Omental fat pad (tissue), 4 donors: Measurements from ENCODE around the gene ZAR1. TPM values are rescaled to one million over a fixed set of nuclear protein-coding genes. Genes with fewer than 3 reads are reported as not detected.

ENCODE experiments used
- ATAC-seq: fragments of 150-250 bp; one replicate; pipeline ENCODE4 v1.9.1; 2016; ENCODE audit warnings: mild to moderate bottlenecking, moderate library complexity; ENCODE audit not compliant: low FRiP score
- DNase-seq: peaks from one replicate; pipeline ENCODE4 v3.0.0-alpha.2; 2019; ENCODE audit warnings: low spot score
- total RNA-seq, 4 donors: library from RNA; depleted of rRNA; stranded (reverse); fragments of >200 nt; gene quantifications; one replicate each; pipeline ENCODE4 v1.1.0, GENCODE V29; 2016
- TF ChIP-seq, protein P1 (sequence below), 3 donors: fragments of 450-650 bp; IDR thresholded peaks; one replicate each; pipeline ENCODE4 v1.5.1; 2016 to 2017; ENCODE audit warnings: antibody characterized with exemption in 3 of 3, mild to moderate bottlenecking in 3 of 3, moderate library complexity in 2 of 3

ZAR1 gene
- total RNA-seq, 4 donors from 2014 or later, result not detected

DNA sequence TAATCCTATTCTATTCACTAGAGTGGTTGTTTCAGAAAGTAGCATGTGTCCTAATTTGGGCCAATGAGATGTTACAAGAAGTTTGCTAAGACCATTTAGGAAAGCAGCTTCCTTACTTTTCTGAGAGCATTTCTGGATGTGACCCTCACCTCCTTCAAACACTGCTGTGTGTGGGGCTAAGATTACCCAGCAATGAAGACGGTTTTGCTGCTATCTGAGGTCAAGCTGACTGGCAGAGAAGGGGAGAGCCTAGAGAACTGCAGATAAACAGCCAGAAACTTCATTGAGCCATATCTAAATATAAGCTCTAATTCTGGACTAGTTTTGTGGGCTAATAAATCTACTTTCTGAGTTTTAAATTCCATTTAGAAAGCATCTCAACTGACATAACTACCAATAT is 36.4 kb downstream of the ZAR1 start:
- TF ChIP-seq, protein P1, sequence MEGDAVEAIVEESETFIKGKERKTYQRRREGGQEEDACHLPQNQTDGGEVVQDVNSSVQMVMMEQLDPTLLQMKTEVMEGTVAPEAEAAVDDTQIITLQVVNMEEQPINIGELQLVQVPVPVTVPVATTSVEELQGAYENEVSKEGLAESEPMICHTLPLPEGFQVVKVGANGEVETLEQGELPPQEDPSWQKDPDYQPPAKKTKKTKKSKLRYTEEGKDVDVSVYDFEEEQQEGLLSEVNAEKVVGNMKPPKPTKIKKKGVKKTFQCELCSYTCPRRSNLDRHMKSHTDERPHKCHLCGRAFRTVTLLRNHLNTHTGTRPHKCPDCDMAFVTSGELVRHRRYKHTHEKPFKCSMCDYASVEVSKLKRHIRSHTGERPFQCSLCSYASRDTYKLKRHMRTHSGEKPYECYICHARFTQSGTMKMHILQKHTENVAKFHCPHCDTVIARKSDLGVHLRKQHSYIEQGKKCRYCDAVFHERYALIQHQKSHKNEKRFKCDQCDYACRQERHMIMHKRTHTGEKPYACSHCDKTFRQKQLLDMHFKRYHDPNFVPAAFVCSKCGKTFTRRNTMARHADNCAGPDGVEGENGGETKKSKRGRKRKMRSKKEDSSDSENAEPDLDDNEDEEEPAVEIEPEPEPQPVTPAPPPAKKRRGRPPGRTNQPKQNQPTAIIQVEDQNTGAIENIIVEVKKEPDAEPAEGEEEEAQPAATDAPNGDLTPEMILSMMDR (IDR thresholded peaks at IDR 0.05), result no peak
- no peak for ATAC-seq

GRCh38 chr4:48538358-48538757 is 48.3 kb downstream of the ZAR1 start:
- ATAC-seq (no peak), DNase-seq (no peak)
- TF ChIP-seq, protein P1 (IDR thresholded peaks at IDR 0.05), result no peak

More for the DNA sequence above, 36.4 kb downstream of the ZAR1 start:
- no peak for DNase-seq

DNA sequence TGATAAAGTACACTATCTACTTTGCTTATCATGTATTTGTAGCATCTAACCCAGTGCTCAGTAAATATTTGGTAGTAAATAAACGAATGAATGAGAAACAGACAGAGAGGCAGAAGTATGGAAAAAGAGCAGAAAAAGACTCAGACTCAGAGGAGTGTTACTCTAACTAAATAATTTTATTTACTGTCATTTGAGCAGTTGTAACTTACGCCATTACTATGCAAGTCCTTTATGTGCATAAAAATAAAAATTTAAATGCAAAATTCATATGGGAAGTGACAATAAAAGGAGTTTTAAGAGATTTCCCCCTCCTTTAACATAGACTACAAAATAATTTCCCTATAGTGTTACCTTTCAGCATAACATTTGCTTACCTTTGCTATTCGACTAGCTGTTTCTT is 49.5 kb downstream of the ZAR1 start:
- DNase-seq, result no peak
- no peak for ATAC-seq
- TF ChIP-seq, protein P1 (IDR thresholded peaks at IDR 0.05), result no peak

DNA sequence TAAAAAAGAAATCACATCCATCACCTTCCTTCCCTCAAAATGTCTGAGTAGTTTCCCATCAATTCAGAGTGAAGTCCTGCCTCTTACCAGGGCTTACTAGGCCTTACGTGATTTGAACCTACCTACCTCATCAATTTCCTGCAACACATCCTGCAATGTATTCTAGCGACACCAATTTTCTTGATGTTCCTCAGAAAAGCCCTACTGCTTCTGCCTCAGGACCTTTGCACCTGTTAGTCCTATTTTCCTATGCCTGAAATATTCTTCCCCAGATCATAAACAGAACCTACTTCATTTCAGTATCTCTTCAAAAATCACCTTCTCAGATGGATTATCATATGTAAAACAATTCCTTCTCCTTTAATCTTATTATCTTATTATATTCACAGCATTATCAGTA is 52.8 kb downstream of the ZAR1 start:
- no peak for DNase-seq
- TF ChIP-seq, protein P1 (IDR thresholded peaks at IDR 0.05), result no peak
- no peak for ATAC-seq

DNA sequence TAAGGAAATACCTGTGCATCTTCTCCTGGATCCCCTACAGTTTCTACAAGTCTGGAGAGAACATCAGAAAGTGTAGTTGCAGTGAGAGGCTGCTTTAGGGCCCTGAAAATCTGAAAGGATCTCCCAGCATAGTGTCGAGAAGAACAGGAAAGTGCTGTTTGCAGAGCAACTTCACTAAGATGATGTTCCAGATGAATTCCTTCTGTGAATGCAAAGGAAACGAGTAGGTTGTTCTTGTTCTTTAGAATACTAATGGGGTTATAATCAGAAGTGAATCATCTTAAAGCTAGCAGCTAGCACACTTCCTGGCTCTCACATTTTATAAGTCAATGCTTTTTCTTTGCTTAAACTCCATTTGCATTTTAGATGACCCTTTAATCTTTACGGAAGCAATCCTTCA is 53.7 kb downstream of the ZAR1 start:
- ATAC-seq, result no peak
- DNase-seq, result no peak
- TF ChIP-seq, protein P1 (IDR thresholded peaks at IDR 0.05), result no peak

Other genes with a start within 250 kb of the ZAR1 start
- 1 to 10 TPM; 2.6 to 4.8 (median 3.9) TPM for gene TEC, start 220.4 kb upstream of the ZAR1 start, total RNA-seq
- gene SLAIN2, start 148.7 kb upstream of the ZAR1 start, total RNA-seq, result 10 to 100 TPM; 27.7 to 92.6 (median 57.4) TPM
- under 1 TPM in 3 of 4 donors, not detected in 1; 0.19 to 0.72 (median 0.25) TPM for gene SLC10A4, start 6.9 kb upstream of the ZAR1 start, total RNA-seq